Caco-2 (cell line): ENCODE measurements around the gene IGFBP3. TPM values are rescaled to one million over a fixed set of nuclear protein-coding genes. Genes with fewer than 3 reads are reported as not detected.

Experiments
- BruUV-seq: library from RNA; stranded (reverse); fragments of 400-500 nt; replicated peaks from 2 replicates; lab custom pipeline; 2021; lab: Mats Ljungman, UMichigan
- CTCF ChIA-PET: fragments of 300-600 bp; sonication (Branson Sonifier 250); formaldehyde crosslinking; loops from one replicate; lab custom pipeline; 2022; ENCODE audit warnings: antibody characterized with exemption; lab: Charles Lee
- POLR2A ChIA-PET: fragments of 300-600 bp; sonication (Branson Sonifier 250); formaldehyde crosslinking; loops from one replicate; lab custom pipeline; 2022; ENCODE audit warnings: antibody characterized with exemption; lab: Charles Lee
- DNase-seq, 2 experiments: peaks; one replicate each; pipeline versions ENCODE4 v3.0.0 to v3.0.0-alpha.2; 2020 to 2022
- H3K27me3 ChIP-seq: replicated peaks from 2 replicates; pipeline ENCODE4 v1.6.0; 2011; ENCODE audit warnings: low read length; ENCODE audit not compliant: control insufficient read depth, insufficient read depth
- H3K36me3 ChIP-seq: 2 replicates; pipeline ENCODE4 v1.5.1; 2011; ENCODE audit warnings: low read length; ENCODE audit not compliant: control insufficient read depth, insufficient read depth
- H3K4me1 ChIP-seq: fragments of 250-450 bp; sonication (Bioruptor Pico); 2 replicates; pipeline ENCODE4 v1.5.1; 2020; ENCODE audit warnings: mild to moderate bottlenecking
- H3K4me3 ChIP-seq: 2 replicates; pipeline ENCODE4 v1.5.1; 2011; ENCODE audit warnings: low read depth, mild to moderate bottlenecking, control low read depth, low read length
- H3K9me3 ChIP-seq: fragments of 250-450 bp; sonication (Bioruptor Pico); 2 replicates; pipeline ENCODE4 v1.5.1; 2020; ENCODE audit warnings: mild to moderate bottlenecking, moderate library complexity
- H3K27ac Mint-ChIP-seq: one replicate; pipeline ENCODE4 v1.8.0; 2022; ENCODE audit warnings: mixed read lengths; ENCODE audit not compliant: unreplicated experiment
- H3K27me3 Mint-ChIP-seq: one replicate; pipeline ENCODE4 v1.8.0; 2022; ENCODE audit warnings: mixed read lengths; ENCODE audit not compliant: insufficient read depth, unreplicated experiment
- H3K36me3 Mint-ChIP-seq: one replicate; pipeline ENCODE4 v1.8.0; 2022; ENCODE audit warnings: mild to moderate bottlenecking, mixed read lengths; ENCODE audit not compliant: insufficient read depth, unreplicated experiment
- H3K4me1 Mint-ChIP-seq: one replicate; pipeline ENCODE4 v1.8.0; 2022; ENCODE audit warnings: low read depth, mixed read lengths; ENCODE audit not compliant: unreplicated experiment
- H3K4me3 Mint-ChIP-seq: one replicate; pipeline ENCODE4 v1.8.0; 2022; ENCODE audit warnings: mild to moderate bottlenecking, moderate library complexity, mixed read lengths; ENCODE audit not compliant: unreplicated experiment
- H3K9me3 Mint-ChIP-seq: one replicate; pipeline ENCODE4 v1.8.0; 2022; ENCODE audit warnings: mixed read lengths; ENCODE audit not compliant: unreplicated experiment
- CTCF ChIP-seq, 2 experiments: fragments of 200-600 bp in 1 of 2; IDR thresholded peaks; 1 replicate in 1 of 2; 2 replicates in 1 of 2; pipeline versions ENCODE4 v1.5.1 to v1.8.0; 2011 to 2022; ENCODE audit warnings: antibody characterized with exemption in 1 of 2, control low read depth in 1 of 2, inconsistent platforms in 1 of 2, low read depth in 1 of 2, low read length in 1 of 2, mild to moderate bottlenecking in 1 of 2, moderate library complexity in 1 of 2; ENCODE audit not compliant: insufficient read depth in 1 of 2, severe bottlenecking in 1 of 2, unreplicated experiment in 1 of 2
- intact Hi-C: fragments of 100-400 bp; cut with micrococcal nuclease; formaldehyde crosslinking; loops from one replicate; pipeline ENCODE4 v1.10.0; 2022; ENCODE audit not compliant: unreplicated experiment
- total RNA-seq: library from RNA; stranded (reverse); gene quantifications from 2 replicates; pipeline ENCODE4 v1.2.3, GENCODE V29; 2022

Gene IGFBP3
- total RNA-seq, 1 experiment from 2014 or later, result 0.79 TPM

GRCh38 chr7:45892407-45893035 lies 28.6 kb downstream of the IGFBP3 start:
- H3K27ac Mint-ChIP-seq, result no peak overlapping the region
- TF ChIP-seq CTCF (IDR thresholded peaks at IDR 0.05; ENCODE audit: insufficient read depth in 1 of 2, low read depth in 1 of 2, low read length in 1 of 2, severe bottlenecking in 1 of 2, unreplicated experiment in 1 of 2), result no peak
- no peaks in the 10 kb centered on the region for H3K27me3 ChIP-seq
- CTCF ChIA-PET, result no interaction called here
- no peaks in the 10 kb centered on the region for H3K4me1 Mint-ChIP-seq
- no peaks in the 10 kb centered on the region for H3K36me3 Mint-ChIP-seq
- peaks cover 26% of the 10 kb centered on the region for H3K27me3 Mint-ChIP-seq
- intact Hi-C loops, result no loop called here
- H3K9me3 ChIP-seq, result no peaks in the 10 kb centered on the region
- no peak overlapping the region for H3K4me3 ChIP-seq
- no peak for DNase-seq
- no TSS peak for BruUV-seq
- no peaks in the 10 kb centered on the region for H3K36me3 ChIP-seq
- no peaks in the 10 kb centered on the region for H3K4me1 ChIP-seq
- no peaks in the 10 kb centered on the region for H3K9me3 Mint-ChIP-seq
- no peak overlapping the region for H3K4me3 Mint-ChIP-seq
- POLR2A ChIA-PET, result no interaction called here

DNA sequence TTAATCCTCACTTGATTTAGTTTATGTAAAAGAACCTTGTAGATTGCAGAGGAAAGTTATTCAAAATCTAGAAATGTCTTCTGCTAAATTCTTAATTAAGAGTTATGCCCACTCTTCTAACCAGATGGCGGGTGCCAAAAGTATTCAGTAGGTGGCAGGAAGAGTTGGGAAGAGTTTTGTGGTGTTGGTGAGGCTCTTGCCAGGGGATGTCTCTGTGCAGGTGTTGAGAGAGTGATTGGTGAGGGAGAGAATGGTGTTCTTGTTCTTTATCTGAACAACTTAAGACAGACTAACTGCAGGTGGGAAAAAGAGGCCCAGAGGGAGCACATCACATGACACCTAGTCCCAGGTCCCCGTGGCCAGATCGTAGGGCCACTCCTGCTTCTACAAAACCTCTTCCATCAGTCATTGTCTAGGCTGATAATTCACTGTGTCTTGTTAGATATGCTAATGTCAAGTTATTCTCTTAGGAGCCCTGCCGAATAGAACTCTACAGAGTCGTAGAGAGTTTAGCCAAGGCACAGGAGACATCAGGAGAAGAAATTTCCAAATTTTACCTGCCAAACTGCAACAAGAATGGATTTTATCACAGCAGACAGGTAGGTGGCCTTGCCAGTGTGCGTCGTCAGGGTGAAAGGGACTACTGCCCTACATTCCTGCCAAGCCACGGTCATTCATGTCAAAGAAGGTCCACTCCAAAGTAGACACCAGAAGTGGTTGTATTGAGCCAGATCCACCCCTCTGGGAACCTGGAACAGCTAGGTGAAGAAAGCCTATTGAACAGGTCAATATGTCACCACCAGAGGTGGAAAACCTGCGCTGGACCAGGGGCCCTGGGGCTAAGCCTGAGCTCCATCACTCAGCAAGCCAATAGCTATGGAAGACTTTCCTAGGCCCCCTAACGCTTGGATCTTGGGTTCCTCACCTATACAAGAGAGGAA lies 29.3 kb downstream of the IGFBP3 start:
- no TSS peak for BruUV-seq
- H3K27me3 ChIP-seq, result no peaks in the 10 kb centered on the region

More for the DNA sequence above, 29.3 kb downstream of the IGFBP3 start:
- Mint-ChIP-seq H3K27me3 (peaks cover 29% of the 10 kb centered on the region), H3K36me3 (no peaks in the 10 kb centered on the region), H3K27ac (no peak overlapping the region), H3K4me1 (no peaks in the 10 kb centered on the region), H3K4me3 (no peak overlapping the region), H3K9me3 (no peaks in the 10 kb centered on the region)
- TF ChIP-seq CTCF (IDR thresholded peaks at IDR 0.05; ENCODE audit: insufficient read depth in 1 of 2, low read depth in 1 of 2, low read length in 1 of 2, severe bottlenecking in 1 of 2, unreplicated experiment in 1 of 2), result no peak
- H3K4me3 ChIP-seq, result no peak overlapping the region
- ChIA-PET POLR2A (no interaction called here), CTCF (no interaction called here)
- intact Hi-C loops, result loop anchor here (1.0 to 2.0 kb wide), 2 partner anchors 461 to 1289 kb away; no protein-coding TSS in a partner anchor
- DNase-seq, result no peak
- H3K36me3 ChIP-seq, result no peaks in the 10 kb centered on the region
- no peaks in the 10 kb centered on the region for H3K9me3 ChIP-seq
- H3K4me1 ChIP-seq, result no peaks in the 10 kb centered on the region
